Small intestine (tissue), 16 donors: ENCODE results near the gene FBXW2. TPM values are rescaled to one million over a fixed set of nuclear protein-coding genes. Genes with fewer than 3 reads are reported as not detected.
A peak's percentile ranks its signal among the peaks of the same experiment; 100 is the strongest.

Source experiments
- DNase-seq, 2 donors: peaks; one replicate each; pipeline versions ENCODE4 v3.0.0 to v3.0.0-alpha.2; 2013
- FAIRE-seq: peaks from 2 replicates; lab custom pipeline; 2012; peaks lifted over from hg19 to GRCh38; lab: Jason Lieb, UNC
- H3K27ac ChIP-seq, 3 donors: one replicate each; pipeline ENCODE4 v1.5.1; 2013; ENCODE audit warnings: low read length in 2 of 3, mild to moderate bottlenecking in 2 of 3, control low read depth in 1 of 3, inconsistent platforms in 1 of 3, low read depth in 1 of 3, moderate library complexity in 1 of 3
- H3K27me3 ChIP-seq, 3 donors: one replicate each; pipeline ENCODE4 v1.6.1; 2013; ENCODE audit warnings: low read length in 3 of 3, inconsistent platforms in 1 of 3; ENCODE audit not compliant: control insufficient read depth in 3 of 3, insufficient read depth in 3 of 3
- H3K36me3 ChIP-seq, 3 donors: one replicate each; pipeline ENCODE4 v1.6.1; 2013; ENCODE audit warnings: low read length in 3 of 3, inconsistent platforms in 1 of 3, low read depth in 1 of 3, mild to moderate bottlenecking in 1 of 3, moderate library complexity in 1 of 3; ENCODE audit not compliant: control insufficient read depth in 3 of 3, insufficient read depth in 2 of 3
- H3K4me1 ChIP-seq, 3 donors: one replicate each; pipeline ENCODE4 v1.6.1; 2013; ENCODE audit warnings: low read length in 2 of 3, inconsistent platforms in 1 of 3, low read depth in 1 of 3, mild to moderate bottlenecking in 1 of 3, moderate library complexity in 1 of 3; ENCODE audit not compliant: control insufficient read depth in 3 of 3, insufficient read depth in 2 of 3
- H3K4me3 ChIP-seq, 3 donors: one replicate each; pipeline ENCODE4 v1.5.1; 2013; ENCODE audit warnings: low read length in 3 of 3, control low read depth in 1 of 3, inconsistent platforms in 1 of 3, low read depth in 1 of 3, mild to moderate bottlenecking in 1 of 3, moderate library complexity in 1 of 3
- H3K9me3 ChIP-seq, 2 donors: one replicate each; pipeline ENCODE4 v1.6.1; 2013; ENCODE audit warnings: low read depth in 1 of 2, low read length in 1 of 2; ENCODE audit not compliant: control insufficient read depth in 2 of 2, insufficient read depth in 1 of 2
- WGBS, 3 donors: extraction: QIAGEN DNeasy Blood & Tissue Kit; methylation state at CpG; one replicate each; pipeline ENCODE4 v1.1.7; 2013; 5-methylcytosine and 5-hydroxymethylcytosine counted together
- long read RNA-seq, 10 donors: transcript quantifications; one replicate each; lab custom pipeline, GENCODE V29; 2026
- polyA plus RNA-seq, 4 donors: library from polyadenylated mRNA; stranded (reverse) in 3 of 4; unstranded in 1 of 4; fragments of 200-250 nt in 3 of 4; fragments of 120-200 nt in 1 of 4; gene quantifications; one replicate each; pipeline versions ENCODE4 v1.2.1 to v1.2.3, GENCODE V29; 2013
- donor health status: healthy with polysubstance abuse.
- donor health status: control.
- donor health status: control.
- donor health status: Bipolar disorder and iron deficiency.
- donor health status: healthy.

The FBXW2 gene, protein sequence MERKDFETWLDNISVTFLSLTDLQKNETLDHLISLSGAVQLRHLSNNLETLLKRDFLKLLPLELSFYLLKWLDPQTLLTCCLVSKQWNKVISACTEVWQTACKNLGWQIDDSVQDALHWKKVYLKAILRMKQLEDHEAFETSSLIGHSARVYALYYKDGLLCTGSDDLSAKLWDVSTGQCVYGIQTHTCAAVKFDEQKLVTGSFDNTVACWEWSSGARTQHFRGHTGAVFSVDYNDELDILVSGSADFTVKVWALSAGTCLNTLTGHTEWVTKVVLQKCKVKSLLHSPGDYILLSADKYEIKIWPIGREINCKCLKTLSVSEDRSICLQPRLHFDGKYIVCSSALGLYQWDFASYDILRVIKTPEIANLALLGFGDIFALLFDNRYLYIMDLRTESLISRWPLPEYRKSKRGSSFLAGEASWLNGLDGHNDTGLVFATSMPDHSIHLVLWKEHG
- polyA plus RNA-seq, result 10 to 100 TPM in 2 of 4 donors, 1 to 10 TPM in 2; 6.2 to 45.4 (median 13.1) TPM
- long read RNA-seq, donor 1, full-length matches to known transcripts, result 1 of 13 reads
- long read RNA-seq, donor 1, partial matches to known transcripts, result 12 of 13 reads
- long read RNA-seq, donor 1, other reads (novel, unspliced or antisense), result 0 of 13 reads
- long read RNA-seq, donor 2, result 0 reads
- long read RNA-seq, donor 3, result 0 reads
- long read RNA-seq, donor 4, result 0 reads
- long read RNA-seq, donor 5, result 0 reads
- long read RNA-seq, donor 6, full-length matches to known transcripts, result 1 of 1 reads
- long read RNA-seq, donor 6, partial matches to known transcripts, result 0 of 1 reads
- long read RNA-seq, donor 6, other reads (novel, unspliced or antisense), result 0 of 1 reads
- long read RNA-seq, donor 7, result 0 reads
- long read RNA-seq, donor 8, result 0 reads
- long read RNA-seq, donor 9, full-length matches to known transcripts, result 1 of 1 reads
- long read RNA-seq, donor 9, partial matches to known transcripts, result 0 of 1 reads
- long read RNA-seq, donor 9, other reads (novel, unspliced or antisense), result 0 of 1 reads
- long read RNA-seq, donor 10, partial matches to known transcripts, result 5 of 5 reads
- long read RNA-seq, donor 10, other reads (novel, unspliced or antisense), result 0 of 5 reads

DNA sequence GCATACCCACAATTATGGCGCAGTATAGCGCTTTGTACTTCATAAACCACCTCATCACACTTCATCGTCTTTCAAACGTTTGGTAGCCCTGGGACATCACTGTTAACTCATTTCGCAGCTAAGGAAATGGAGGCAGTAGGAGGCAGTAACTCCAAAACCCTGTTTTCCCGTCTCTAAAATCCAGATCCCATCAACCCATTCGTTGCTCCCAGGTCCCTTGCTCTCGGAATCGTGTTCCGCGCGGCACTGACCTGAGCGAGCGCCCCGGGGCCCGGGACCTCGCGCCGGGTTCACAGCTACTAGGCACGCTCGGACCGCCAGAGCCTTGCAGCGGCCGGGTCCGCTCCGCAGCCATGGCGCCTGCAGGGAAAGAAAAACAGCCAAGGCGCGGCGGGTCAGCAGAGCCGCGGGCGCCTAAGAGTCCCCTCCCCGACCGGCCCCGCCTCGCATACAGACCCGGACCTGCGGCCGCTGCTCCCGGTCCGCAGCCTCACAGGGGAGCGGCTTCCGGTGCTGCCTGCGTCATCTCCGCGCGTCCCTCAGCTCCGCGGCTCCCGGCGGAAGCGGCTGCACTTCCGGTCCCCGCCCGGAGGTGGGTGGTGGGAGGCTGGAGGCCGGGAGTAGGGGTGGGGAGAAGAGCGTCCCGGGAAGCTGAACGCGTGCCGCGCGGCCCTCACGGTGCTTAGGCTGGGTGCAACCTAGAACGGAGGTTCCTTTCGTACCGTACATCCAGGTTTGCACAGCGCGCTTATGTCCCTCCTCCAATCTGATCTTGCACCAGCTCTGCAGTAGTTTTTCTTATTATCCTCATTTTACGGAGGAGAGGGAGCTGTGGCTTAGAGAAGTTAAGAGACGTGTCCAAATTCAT is at the start of gene FBXW2:
Gene FBXW2 (minus strand): TSS at position 519 of the 868 bp plus-strand sequence. CDS start 5,158 bp downstream, outside the sequence.
- FAIRE-seq (no peak), DNase-seq (peak; percentile 92 to 98)
- Histone ChIP-seq H3K27me3 (no peaks in the 10 kb centered on the region), H3K4me1 (peaks cover 4 to 17% (median 12%) of the 10 kb centered on the region in 3 donors), H3K9me3 (no peaks in the 10 kb centered on the region), H3K27ac (peak within 1 kb of the TSS; percentile 93 to 98 (median 97)), H3K4me3 (peak within 1 kb of the TSS; percentile 73 to 86 (median 80)), H3K36me3 (no peaks in the 10 kb centered on the region)
- WGBS, 3 donors, result 0% methylated on average over 63 to 72 of the region's 72 CpGs

DNA sequence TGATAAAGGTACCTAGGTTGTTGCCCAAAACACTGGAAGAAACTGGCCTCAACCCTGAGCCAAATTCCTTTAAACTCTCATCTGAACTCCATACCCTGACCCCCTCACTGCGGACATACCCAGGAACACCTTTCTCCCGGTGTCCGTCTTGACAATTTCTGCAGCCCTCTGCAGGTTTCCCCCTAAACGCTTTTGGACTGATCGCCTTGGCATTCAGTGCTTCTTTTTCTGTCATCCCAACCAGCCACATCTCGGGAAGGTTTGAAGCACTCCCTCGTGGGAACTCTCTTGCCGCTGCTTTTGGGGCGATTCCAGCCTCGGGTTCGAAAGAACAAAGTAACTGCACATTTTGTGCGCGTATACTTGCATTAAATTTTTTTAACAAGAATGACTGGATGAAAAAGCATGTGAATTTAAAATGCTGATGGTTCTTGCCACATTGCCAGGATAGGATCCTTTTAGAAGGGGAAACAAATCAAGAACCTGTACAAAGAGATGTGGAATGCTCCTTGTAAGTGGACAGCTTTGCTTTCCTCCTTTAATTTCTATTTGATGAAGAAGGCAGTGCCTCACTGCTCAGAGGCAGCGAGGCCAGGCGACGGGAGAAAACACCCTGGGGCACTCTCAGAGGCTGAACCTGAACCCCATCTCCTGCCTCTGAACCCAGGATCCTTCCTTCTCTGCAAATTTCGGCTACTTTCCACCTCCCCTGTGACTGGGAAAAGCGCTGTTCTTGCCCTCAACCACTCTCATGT is 48.9 kb upstream of the FBXW2 start:
- Histone ChIP-seq H3K4me1 (peaks cover 1 to 8% (median 2%) of the 10 kb centered on the region in 3 donors), H3K27ac (peak overlapping the region; percentile 91 to 100 (median 98)), H3K27me3 (no peaks in the 10 kb centered on the region), H3K9me3 (peaks cover 0 to 6% of the 10 kb centered on the region in 2 donors), H3K36me3 (peaks cover 0 to 20% (median 0%) of the 10 kb centered on the region in 3 donors), H3K4me3 (peak overlapping the region; percentile 80 to 99 (median 94))
- WGBS, 3 donors, result 35 to 57% (median 48%) methylated on average over 18 of the region's 18 CpGs
- DNase-seq (no peak), FAIRE-seq (no peak)

- Histone ChIP-seq H3K27ac (no peak overlapping the region), H3K4me1 (peaks cover 1 to 7% (median 2%) of the 10 kb centered on the region in 3 donors), H3K9me3 (peaks cover 0 to 6% of the 10 kb centered on the region in 2 donors), H3K27me3 (no peaks in the 10 kb centered on the region), H3K4me3 (no peak overlapping the region), H3K36me3 (peaks cover 0 to 15% (median 0%) of the 10 kb centered on the region in 3 donors)
- DNase-seq (no peak), FAIRE-seq (no peak)
- WGBS, 3 donors, result 78 to 81% (median 78%) methylated on average over 2 of the region's 2 CpGs
Observed at GRCh38 chr9:120839146-120839545, 45.9 kb upstream of the FBXW2 start.

GRCh38 chr9:120837921-120838320 is 44.7 kb upstream of the FBXW2 start:
- FAIRE-seq, result no peak
- H3K27ac ChIP-seq, result no peak overlapping the region
- 86 to 96% (median 95%) methylated on average over 3 of the region's 3 CpGs for WGBS, 3 donors

DNA sequence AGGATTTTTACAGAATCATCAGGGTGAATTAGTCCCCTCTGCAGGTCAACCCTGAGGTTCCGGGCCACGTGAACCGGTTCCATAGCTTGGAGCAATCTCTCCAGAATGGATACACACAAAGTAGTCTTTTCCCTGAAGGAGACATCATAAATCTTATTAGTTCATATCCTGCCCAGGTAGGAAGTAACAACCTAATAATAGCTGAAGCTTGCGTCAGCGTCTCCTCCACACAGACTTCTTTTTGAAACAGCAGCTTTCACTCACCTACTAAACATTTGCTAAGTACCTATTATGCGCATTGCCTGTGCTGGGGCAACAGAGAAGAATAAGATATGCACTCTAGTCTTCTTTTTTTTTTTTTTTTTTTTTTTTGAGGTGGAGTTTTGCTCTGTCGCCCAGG is 40.1 kb upstream of the FBXW2 start:
- Histone ChIP-seq H3K9me3 (no peaks in the 10 kb centered on the region), H3K4me3 (no peak overlapping the region), H3K27me3 (no peaks in the 10 kb centered on the region), H3K4me1 (no peaks in the 10 kb centered on the region), H3K27ac (no peak overlapping the region), H3K36me3 (peaks cover 3 to 20% (median 12%) of the 10 kb centered on the region in 3 donors)
- FAIRE-seq (no peak), DNase-seq (no peak)
- 92 to 99% (median 96%) methylated on average over 7 of the region's 7 CpGs for WGBS, 3 donors

More at GRCh38 chr9:120837921-120838320, 44.7 kb upstream of the FBXW2 start:
- no peak for DNase-seq
- H3K36me3 ChIP-seq, result peaks cover 0 to 19% (median 2%) of the 10 kb centered on the region in 3 donors
- H3K4me1 ChIP-seq, result peaks cover 0 to 2% (median 1%) of the 10 kb centered on the region in 3 donors
- no peaks in the 10 kb centered on the region for H3K27me3 ChIP-seq
- no peak overlapping the region for H3K4me3 ChIP-seq
- no peaks in the 10 kb centered on the region for H3K9me3 ChIP-seq

- Histone ChIP-seq H3K27me3 (no peaks in the 10 kb centered on the region), H3K36me3 (peaks cover 3 to 23% (median 12%) of the 10 kb centered on the region in 3 donors), H3K4me3 (no peak overlapping the region), H3K4me1 (no peaks in the 10 kb centered on the region), H3K9me3 (no peaks in the 10 kb centered on the region), H3K27ac (no peak overlapping the region)
- DNase-seq (no peak), FAIRE-seq (no peak)
Observed at GRCh38 chr9:120832807-120833206, 39.6 kb upstream of the FBXW2 start.

DNA sequence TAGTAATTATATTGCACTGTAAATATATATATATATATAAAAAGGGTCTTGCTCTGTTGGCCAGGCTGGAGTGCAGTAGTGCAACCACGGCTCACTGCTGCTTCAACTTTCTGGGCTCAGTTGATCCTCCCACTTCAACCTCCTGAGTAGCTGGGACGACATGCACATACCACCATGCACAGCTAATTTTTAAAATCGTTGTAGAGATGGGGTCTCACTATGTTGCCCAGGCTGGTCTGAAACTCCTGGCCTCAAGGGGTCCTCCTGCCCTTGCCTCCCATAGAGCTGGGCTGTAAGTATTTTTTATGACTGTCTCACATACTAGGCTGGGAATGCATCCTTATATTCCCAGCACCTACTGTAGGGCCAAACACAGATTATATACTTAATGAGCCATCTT is 37.6 kb upstream of the FBXW2 start:
- no peak for DNase-seq
- no peaks in the 10 kb centered on the region for H3K27me3 ChIP-seq
- no peak overlapping the region for H3K4me3 ChIP-seq
- peaks cover 0 to 3% of the 10 kb centered on the region in 2 donors for H3K9me3 ChIP-seq
- WGBS, 3 donors, result 93 to 100% (median 96%) methylated on average over 3 of the region's 3 CpGs
- H3K36me3 ChIP-seq, result peaks cover 5 to 24% (median 16%) of the 10 kb centered on the region in 3 donors
- H3K27ac ChIP-seq, result no peak overlapping the region
- no peaks in the 10 kb centered on the region for H3K4me1 ChIP-seq
- no peak for FAIRE-seq
